PC-3 (cell line): Measurements from ENCODE around the gene NHP2.

Source experiments
- EZH2 ChIP-seq: fragments of 300-600 bp; sonication (generic); IDR thresholded peaks from one replicate; pipeline ENCODE4 v1.6.1; 2017; ENCODE audit warnings: antibody characterized with exemption, mild to moderate bottlenecking, low read length; ENCODE audit not compliant: unreplicated experiment
- TF ChIP-seq, protein P1 (sequence below): fragments of 300-600 bp; sonication (generic); conservative IDR thresholded peaks from 2 replicates; pipeline ENCODE4 v1.5.1; 2017; ENCODE audit warnings: antibody characterized with exemption, low read depth, mild to moderate bottlenecking, low read length

- TF ChIP-seq, protein P1, sequence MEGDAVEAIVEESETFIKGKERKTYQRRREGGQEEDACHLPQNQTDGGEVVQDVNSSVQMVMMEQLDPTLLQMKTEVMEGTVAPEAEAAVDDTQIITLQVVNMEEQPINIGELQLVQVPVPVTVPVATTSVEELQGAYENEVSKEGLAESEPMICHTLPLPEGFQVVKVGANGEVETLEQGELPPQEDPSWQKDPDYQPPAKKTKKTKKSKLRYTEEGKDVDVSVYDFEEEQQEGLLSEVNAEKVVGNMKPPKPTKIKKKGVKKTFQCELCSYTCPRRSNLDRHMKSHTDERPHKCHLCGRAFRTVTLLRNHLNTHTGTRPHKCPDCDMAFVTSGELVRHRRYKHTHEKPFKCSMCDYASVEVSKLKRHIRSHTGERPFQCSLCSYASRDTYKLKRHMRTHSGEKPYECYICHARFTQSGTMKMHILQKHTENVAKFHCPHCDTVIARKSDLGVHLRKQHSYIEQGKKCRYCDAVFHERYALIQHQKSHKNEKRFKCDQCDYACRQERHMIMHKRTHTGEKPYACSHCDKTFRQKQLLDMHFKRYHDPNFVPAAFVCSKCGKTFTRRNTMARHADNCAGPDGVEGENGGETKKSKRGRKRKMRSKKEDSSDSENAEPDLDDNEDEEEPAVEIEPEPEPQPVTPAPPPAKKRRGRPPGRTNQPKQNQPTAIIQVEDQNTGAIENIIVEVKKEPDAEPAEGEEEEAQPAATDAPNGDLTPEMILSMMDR: no peak
- no peak for TF ChIP-seq EZH2
These were observed at the start of gene NHP2 for GRCh38 chr5:178153530-178154340.
